HG02571 (cell line): ENCODE data around the gene SLC9A1.
"Not testable (repeated sequence)": the region's sequence is repeated elsewhere in the genome, so short reads cannot be mapped to it uniquely, and the experiment has no call there.

Source experiments
- ATAC-seq: cut with Tn5 transposase; IDR thresholded peaks from one replicate; pipeline ENCODE4 v1.9.1; 2021; ENCODE audit warnings: mild to moderate bottlenecking, moderate library complexity; ENCODE audit not compliant: unreplicated experiment

The SLC9A1 gene

DNA sequence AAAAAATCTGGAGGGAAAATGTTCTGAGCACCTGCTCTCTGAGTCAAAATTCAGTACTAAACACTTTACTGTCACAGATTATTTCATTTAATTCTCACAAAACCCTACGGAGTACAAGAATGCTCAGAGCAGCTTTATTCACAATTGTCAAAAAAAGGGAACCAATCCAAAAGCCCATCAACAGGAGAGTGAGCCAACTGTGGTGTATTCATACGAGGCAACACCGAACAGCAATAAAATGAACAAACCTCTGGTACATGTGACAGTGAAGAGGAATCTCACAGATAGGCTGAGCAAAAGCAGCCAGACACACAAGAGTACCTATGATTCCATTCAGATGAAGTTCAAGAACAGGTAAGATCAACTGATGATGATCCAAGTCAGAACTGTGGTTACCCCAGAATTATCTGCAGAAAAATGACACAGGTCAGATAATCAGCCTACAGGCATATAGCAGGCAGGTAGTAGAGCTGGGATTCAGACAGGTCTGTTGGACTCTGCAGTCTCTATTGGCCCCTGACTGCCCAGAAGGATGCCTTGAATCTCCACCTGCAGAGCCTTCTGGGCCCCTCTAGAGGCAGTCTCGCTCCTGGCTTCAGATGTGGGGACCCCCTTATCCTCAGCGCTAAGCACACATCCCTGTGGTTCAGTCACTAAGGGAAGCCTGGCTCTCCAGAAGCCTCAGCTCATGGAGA is 19.2 kb downstream of the SLC9A1 start:
- no peak for ATAC-seq

DNA sequence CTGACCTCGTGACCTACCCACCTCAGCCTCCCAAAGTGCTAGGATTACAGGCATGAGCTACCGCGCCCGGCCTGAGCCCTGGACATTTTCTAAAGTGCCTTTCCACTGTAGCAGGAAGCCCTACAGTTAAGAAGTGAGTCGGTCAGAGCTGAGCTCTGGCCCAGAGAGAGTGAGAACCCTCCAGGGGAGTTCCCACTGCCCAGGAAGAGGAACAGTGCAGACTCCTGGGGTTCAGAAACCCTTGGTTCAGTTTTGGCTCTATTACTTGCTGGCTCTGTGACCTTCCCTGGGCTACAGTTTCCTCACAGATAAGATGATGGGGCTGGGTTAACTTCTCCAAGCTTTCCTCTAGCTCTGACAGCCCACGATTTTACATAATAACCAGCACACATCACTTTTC is 20.9 kb downstream of the SLC9A1 start:
- ATAC-seq = peak; percentile 53

DNA sequence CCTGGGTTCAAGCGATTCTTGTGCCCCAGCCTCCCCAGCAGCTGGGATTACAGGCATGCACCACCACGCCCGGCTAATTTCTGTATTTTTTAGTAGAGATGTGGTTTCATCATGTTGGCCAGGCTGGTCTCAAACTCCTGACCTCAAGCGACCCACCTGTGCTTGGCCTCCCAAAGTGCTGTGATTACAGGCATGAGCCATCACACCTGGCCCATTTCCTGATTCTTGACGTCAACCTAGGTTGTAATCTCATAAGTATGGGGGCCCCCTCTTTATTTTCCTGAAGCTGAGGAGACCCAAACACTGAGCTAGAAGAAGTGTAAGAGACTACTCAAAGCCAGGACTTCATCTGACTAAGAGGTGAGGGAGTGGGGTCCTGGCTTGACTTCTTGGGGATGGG is 21.8 kb downstream of the SLC9A1 start:
- ATAC-seq = no peak

DNA sequence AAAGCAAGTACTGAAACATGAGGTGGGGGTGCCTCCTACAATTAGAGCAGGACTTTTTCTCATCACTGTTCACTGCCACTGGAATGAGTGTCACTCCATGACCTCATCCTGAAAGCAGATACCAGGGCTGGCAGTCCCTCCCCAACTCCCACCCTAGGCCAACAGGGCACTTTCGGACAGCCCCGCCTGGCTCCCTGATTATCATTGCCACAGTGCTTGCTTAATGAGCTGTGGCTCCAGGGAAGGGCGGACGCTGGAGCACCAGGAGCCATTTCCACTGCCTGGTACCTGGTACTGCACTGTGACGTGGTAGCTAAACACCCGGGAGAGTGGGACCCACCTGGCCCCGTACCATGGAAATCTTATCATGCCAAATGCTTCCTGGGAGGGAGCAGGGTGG is 22.3 kb downstream of the SLC9A1 start:
- ATAC-seq = no peak

DNA sequence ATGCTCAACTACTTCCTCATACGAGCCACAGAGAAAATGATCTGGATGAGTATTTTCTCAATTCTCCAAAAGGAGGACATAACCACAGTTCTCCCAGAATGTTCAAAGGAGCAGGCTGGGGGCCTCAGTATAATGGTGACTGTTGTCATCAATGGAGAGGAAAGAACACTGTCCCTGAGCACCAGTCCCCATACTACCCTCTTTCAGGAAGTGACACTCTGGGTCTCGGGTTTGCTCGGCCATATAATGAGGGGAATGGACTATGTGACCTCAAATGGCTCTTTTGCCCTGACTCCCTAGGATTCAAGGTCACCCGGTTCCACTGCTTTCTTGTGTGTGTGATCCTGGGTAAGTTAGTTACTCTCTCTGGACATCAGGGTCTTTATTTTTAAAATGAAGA is 22.8 kb downstream of the SLC9A1 start:
- no peak for ATAC-seq

DNA sequence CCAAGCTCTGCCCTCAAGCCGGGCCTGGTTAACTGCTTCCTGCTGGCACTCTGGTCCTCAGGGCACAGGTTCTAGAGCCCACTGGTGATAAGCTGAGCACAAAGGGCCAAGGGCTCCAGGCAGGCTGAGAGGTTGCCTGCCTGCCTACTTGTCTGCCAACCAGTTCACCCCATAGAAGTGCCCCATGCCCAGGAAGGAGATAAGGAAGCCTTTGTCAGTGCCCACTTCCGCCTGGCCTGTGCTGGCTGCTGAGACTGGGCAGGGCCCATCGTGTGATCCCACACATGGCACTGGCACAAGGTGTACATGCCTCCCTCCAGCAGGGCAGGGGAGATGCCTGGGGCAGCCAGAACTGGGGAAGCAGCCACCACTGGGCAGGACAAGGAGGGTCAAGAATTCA is 24.1 kb downstream of the SLC9A1 start:
- ATAC-seq = no peak

DNA sequence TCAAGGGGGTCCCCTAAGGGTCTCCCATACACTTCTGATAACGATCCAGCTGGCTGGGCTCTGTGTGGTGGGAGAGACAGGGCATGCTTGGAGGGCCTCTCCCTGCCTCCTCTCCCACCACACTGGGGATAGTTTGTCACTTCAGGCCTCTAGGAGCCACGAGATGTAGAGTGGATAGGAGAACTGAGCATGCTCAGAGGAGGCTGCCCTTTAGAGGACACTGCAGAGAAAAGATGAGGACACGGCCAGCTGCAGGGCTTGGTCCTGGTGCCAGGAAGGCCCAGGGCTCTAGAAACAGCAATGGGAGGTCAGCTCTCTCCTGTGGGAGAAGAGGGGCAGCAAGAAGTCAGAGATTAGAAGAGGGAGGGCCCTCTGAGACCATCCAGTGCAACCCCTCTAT is 25.7 kb downstream of the SLC9A1 start:
- ATAC-seq = no peak

DNA sequence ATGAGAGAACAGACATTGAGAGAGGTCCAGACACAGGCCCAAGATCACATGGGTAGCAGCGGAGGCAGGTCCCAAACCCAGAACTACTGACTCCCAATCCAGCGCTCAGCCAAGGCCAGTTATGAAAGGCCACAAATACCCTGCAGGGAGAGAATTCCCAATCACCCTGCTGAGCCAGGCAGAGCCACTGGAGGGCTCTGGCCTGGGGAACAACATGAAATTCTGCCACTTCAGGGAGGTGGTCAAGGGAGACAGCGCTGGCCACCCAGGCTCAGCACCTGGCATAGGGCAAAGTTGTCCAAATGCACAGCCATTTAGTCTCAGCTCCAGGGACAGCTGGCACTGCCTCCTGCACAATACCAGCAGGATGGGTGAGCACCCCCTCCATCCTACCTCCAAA is 27.5 kb downstream of the SLC9A1 start:
- no peak for ATAC-seq

DNA sequence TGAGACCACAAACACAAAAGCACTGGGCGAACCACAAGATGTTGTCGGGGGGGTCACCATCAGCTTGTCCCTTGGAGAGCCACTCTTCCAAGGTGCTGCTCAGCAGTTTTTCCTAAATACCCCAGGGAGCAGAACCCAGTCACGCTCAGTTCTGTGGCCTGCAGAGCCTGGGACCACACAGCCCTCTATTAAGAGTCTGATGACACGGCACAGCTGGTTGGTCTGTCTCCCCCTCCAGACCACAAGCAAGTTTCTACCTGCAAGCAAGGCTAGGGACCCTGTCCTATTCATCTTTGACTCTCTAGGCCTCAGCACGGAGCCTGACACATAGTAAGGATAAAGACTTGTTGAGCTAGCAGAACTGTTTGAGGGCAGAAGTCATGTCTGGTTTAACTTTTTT is 28.5 kb downstream of the SLC9A1 start:
- ATAC-seq = no peak

DNA sequence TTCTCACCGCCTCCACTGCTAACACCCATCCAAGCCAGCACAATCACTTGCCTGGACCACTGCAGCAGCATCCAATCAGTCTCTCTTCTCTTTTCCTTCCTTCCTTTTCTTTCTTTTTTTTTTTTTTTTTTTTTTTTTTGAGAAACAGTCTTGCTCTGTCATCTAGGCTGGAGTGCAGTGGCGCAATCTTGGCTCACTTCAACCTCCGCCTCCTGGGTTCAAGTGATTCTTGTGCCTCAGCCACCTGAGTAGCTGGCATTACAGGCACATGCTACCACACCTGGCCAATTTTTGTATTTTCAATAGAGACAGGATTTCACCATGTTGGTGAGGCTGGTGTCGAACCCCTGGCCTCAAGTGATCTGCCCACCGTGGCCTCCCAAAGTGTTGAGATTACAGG is 29.8 kb downstream of the SLC9A1 start:
- not testable (repeated sequence) for ATAC-seq

DNA sequence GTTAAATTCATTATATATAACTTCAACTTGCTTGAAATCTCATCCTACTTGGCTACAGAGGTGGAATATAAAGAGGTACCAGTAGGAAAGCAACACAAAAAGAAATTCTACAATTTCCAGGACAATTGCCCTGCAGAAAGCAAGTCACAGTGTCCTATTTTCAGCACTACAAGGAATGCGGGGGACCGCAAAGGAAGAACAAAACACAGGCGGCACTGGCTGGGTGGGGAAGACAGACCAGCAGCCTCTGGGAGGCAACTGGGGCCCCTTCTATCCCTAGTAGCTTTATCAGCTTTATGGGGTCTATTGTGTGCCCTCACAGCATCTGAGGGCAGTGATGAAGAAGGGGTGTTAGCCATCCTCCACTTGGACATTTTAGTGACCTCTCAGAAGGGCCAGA is 30.5 kb downstream of the SLC9A1 start:
- no peak for ATAC-seq

DNA sequence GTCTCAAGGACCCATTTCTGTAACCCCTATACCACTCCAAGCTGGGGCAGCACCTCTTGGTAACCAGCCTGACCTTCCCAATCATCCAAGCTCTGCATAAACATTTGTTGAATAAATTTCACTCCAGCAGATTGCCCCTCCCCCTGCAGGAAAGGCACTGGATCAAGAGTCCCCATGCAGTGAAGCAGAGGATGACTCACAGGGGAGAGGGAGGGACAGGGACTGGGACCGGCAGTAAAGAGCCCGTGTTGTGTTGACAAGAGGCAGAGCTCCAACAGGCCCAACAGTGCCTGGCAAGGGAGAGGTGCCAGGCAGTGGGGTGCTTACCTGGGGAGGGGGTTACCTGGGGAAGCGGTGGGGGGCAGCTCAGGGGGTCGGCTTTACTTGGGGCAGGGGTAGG is 32.3 kb downstream of the SLC9A1 start:
- ATAC-seq = no peak

DNA sequence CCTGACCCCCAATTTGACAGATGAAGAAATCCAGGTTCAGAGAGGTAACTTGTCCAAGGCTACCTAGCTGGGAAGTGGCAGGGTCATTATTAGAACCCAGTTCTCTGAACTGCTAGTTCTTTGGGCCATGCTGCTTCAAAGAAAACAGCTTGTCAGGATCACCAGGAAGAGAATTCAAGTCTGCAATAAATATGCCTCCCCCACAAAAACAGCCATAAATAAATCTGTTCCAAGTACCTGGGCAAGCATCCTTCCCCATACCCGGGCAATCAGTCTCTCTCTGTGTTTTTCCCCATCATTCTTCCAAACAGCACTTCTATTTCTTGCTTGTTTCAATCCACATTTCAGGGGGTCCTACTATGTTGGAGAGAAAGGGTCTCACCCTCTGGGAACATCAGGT is 34.1 kb downstream of the SLC9A1 start:
- ATAC-seq = no peak

DNA sequence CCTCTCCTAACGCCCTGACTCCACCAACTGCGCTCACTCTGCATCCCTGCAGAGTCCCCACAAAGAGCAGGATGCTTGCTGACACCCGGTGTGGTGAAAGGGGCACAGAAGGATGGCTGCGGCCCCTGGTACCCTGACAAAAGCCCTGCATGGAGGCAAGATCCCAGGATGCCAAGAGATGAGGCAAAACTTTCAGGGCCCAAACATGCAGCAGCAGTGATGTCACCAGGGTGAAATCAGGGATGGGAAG is 36.6 kb downstream of the SLC9A1 start:
- ATAC-seq = no peak

DNA sequence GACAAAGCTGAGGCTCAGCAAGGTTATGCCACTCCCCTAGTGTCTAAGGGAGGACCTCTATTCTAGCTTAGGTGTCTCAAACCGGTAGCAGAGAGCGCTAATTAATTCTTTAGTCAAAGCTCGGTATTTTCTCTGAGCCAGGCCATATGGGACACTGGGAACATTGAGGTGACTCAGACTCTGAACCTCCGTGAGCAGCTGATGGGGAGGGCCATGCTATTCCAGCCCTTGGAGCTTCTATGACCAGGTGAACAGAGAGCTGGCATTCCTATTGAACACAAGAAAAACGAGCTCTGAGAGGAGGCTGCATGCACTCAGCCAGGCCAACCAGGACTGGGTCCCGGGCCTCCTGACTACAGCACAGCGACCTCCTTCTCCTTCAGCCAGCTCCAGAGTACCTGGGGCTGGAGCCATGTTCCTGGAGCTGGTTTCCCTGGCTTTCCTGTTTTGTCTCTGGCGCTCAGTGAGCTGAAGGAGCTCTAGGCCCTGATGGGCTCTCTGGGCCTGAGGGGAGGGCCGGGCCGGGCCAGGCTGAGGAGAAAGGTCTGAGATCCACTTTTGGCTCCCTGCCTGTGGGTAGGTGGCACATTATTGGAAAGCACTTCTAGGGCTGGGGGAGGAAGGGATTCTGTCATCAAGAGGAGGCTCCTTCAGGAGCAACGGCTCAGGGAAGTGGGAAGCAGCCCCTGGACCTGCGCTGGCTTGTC is 37.0 kb downstream of the SLC9A1 start:
- ATAC-seq = no peak

DNA sequence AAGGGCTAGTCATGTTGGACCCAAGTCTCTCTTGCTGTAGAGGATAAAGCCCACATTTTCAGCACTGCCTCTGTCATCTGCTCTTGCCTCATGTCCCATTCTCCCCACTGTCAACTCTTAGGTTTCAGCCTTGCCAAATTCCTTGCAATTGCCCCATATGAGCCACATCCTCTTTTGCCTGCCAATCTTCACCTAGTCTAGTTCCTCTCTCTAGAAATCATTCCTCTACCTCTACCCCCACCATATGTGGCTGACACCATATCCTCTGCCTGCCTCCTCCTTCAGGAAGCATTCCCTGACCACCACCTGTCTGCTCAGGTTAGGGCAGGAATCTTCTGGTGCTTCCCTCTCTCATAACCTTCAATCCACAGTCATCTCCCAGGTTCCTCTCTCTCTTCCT is 38.2 kb downstream of the SLC9A1 start:
- ATAC-seq = no peak

DNA sequence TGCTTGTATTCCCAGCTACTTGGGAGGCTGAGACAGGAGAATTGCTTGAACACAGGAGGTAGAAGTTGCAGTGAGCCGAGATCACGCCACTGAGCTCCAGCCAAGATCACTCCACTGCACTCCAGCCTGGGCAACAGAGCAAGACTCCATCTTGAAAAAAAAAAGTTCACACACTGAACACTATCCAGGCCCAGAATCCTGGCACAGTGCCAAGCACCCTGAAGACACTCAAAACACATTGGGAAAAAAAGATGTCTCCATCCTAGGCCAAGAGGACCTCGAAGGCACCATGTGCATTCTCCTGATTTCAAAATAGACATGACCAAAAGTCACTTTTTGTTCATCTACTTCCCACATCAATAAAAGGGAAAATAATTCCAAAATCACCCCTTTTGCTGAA is 38.7 kb downstream of the SLC9A1 start:
- no peak for ATAC-seq

DNA sequence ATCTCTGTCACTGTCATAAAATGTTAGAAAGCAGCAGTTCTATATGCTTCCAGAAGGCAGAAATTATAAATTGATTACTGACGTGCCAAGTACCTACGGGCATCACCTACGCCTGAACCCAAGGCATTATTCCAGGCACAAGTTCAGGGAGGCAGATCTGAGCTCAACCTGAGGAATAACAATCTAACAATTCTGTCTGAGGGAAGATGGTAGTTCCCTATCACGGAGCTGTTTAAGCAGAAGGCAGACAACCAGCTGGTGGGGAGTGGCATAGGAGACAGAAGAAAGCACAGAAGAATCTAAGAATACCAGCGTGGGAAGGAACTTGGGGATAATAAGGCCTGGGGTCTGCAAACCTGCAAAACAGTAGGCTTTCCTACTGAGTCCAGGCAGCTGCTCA is 40.4 kb downstream of the SLC9A1 start:
- no peak for ATAC-seq

DNA sequence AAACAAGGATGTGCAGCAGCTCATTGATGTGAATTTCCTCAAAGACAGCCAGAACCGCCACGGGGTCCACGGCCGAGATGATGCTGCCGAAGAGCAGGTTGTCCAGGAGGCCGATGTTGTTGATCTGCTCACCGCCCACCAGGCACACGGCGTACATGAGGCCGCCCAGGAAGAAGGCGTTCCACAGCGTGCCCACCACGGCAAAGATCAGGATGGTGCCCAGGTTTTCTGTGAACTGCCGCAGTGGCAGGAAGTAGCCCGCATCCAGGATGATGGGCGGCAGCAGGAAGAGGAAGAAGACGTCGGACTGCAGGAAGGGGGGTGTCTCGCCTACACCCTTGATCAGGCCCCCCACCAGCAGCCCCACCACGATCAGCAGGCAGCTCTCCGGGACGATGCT is 41.1 kb downstream of the SLC9A1 start:
- no peak for ATAC-seq

DNA sequence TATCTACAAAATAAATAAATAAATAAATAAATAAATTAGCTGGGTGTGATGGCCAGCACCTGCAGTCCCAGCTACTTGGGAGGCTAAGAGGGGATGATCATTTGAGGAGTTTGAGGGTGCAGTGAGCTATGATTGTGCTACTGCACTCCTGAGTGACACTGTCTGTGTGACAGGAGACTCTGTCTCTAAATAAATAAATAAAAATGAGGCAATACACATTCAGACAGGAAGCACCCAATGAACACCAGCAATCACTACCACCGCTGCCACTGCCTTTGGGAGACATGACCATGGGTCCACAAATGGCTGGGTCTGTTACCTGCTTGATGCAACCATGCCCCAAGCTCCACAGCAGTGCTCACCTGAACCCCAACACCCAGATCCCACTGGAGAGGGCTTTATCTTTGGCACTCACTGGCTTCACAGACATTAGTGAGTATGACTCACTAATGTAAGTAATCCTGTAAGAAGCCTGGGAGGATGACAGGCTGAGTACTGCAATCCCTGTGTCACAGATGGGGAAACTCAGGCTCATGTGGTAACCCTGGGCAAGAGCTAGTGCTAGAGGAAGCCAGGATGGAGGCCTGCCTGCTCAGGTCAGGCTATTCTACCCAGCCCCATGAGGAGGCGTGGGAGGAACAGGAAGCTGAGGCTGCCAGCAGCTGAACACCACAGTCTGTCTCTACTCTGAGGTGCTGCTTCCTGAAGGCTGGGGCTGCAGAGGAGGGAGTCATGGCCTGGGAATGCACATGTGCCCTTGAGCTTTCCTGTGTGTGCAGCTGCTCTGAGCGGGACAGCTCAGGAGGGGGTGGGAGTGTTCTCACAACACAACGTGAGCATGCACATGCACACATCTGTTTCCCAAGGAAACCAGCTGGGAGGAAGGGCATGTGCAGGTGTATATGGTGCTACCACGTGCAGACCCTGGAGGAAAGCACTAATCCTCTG is 43.0 kb downstream of the SLC9A1 start:
- peak; percentile 80 for ATAC-seq

DNA sequence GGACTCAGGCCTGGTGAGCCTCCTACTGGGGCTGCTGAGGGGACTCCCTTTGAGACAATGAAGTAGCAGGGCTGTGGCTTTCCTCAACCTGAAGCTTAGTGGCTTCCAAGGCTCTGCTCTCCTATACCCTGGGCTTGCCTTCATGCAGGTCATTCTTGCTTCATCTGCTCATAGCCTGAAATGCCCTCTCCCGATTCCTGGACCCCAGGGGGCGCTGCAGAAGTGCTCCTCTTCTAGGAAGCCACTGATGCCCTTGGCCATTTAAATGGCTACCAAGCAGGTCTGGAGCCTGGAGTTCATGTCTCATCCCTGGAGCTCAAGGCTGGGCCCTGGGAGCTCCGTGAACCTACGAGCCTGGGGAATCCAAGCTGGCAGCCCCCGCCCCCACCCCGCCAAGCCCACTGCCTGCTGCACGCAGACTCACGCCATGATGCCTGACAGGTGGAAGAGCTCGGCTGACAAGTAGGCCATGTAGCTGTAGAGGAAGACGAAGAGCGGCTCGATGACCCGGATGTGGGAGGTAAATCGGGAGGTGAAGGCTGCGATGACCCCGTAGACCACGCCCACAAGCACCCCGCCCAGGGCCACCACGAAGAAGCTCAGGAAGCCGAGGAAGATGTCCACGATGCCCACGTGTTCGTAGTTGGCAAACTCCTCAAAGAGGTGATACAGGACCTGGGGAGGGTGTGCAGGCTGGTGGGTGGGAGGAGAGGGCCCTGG is 45.7 kb downstream of the SLC9A1 start:
- ATAC-seq = no peak
